ENCODE data around the gene UBR1. TPM values are rescaled to one million over a fixed set of nuclear protein-coding genes. Genes with fewer than 3 reads are reported as not detected.

Gene UBR1
- total and polyA plus RNA-seq, 2 donors (not counting 3 experiments of a cell fraction or from before 2014, with no cell fraction given): 5.3 to 26.9 TPM

DNA sequence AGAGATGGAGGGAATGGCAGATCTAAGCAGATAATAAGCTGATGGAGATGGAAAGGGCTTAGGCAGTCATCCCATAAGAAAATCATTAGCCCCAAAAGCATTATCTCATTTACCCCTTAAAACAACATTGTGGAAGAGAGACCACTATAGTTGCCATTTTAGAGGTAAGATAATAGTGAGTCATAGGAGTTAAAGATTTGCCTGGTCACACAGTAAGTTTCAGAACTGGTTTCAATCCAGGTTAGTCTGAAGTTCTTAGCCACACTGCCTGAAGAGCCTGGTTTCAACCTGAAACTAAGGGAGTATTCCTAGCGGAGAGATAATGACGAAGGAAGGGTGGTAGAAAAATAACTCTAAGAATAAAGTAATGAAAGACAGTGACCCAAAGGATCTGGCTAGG, 13.0 kb upstream of the UBR1 start:
- Histone ChIP-seq H3K27ac (ENCODE audit: insufficient read depth, low read depth, low read length) (no peak overlapping the region), H4K20me1 (replicated peaks; ENCODE audit: control insufficient read depth, extremely low read depth, insufficient read depth, low read length) (no peaks in the 10 kb centered on the region), H3K4me1 (ENCODE audit: control insufficient read depth, extremely low read depth, insufficient read depth, low read length) (peaks cover 6% of the 10 kb centered on the region), H3K27me3 (ENCODE audit: control insufficient read depth in 2 of 2, insufficient read depth in 2 of 2, low read length in 2 of 2) (peaks cover 8 to 13% of the 10 kb centered on the region in 2 experiments), H3K9me3 (replicated peaks; ENCODE audit: control insufficient read depth, insufficient read depth, low read length) (no peaks in the 10 kb centered on the region), H3K4me2 (ENCODE audit: insufficient read depth, low read length) (no peak overlapping the region), H3K36me3 (ENCODE audit: control insufficient read depth in 2 of 2, extremely low read depth in 1 of 2, insufficient read depth in 2 of 2, low read length in 2 of 2) (no peaks in the 10 kb centered on the region), H3K4me3 (replicated peaks in 1 of 3; ENCODE audit: insufficient read depth in 1 of 3, low read depth in 1 of 3, low read length in 3 of 3) (no peak overlapping the region), H3K9me1 (replicated peaks; ENCODE audit: control insufficient read depth, extremely low read depth, insufficient read depth, low read length) (no peaks in the 10 kb centered on the region), H2AFZ (ENCODE audit: low read depth, low read length) (no peak overlapping the region), H3K79me2 (ENCODE audit: control insufficient read depth, insufficient read depth, low read length) (no peaks in the 10 kb centered on the region), H3K9ac (replicated peaks; ENCODE audit: extremely low read depth, insufficient read depth, low read length) (no peak overlapping the region)
- dilution Hi-C loops (cut with MboI; ENCODE audit: extremely low pct_ligation_motif_present, low sequenced_read_pairs) (no loop called here), intact Hi-C loops (cut with micrococcal nuclease) (no loop called here)
- FAIRE-seq (no peak), DNase-seq (ENCODE audit: low read depth, low spot score) (no peak)
- CTCF ChIA-PET: no interaction called here
- POLR2A ChIA-PET: no interaction called here
- no TSS peak for BruUV-seq (replicated peaks)
- TF ChIP-seq, protein P1, sequence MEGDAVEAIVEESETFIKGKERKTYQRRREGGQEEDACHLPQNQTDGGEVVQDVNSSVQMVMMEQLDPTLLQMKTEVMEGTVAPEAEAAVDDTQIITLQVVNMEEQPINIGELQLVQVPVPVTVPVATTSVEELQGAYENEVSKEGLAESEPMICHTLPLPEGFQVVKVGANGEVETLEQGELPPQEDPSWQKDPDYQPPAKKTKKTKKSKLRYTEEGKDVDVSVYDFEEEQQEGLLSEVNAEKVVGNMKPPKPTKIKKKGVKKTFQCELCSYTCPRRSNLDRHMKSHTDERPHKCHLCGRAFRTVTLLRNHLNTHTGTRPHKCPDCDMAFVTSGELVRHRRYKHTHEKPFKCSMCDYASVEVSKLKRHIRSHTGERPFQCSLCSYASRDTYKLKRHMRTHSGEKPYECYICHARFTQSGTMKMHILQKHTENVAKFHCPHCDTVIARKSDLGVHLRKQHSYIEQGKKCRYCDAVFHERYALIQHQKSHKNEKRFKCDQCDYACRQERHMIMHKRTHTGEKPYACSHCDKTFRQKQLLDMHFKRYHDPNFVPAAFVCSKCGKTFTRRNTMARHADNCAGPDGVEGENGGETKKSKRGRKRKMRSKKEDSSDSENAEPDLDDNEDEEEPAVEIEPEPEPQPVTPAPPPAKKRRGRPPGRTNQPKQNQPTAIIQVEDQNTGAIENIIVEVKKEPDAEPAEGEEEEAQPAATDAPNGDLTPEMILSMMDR (IDR thresholded peaks at IDR 0.05; ENCODE audit: extremely low read depth in 1 of 2, insufficient read depth in 1 of 2, low read depth in 1 of 2, low read length in 2 of 2): no peak
- TF ChIP-seq FOS (IDR thresholded peaks at IDR 0.05; ENCODE audit: borderline replicate concordance, insufficient read depth, low read length) (no peak), EZH2 (IDR thresholded peaks at IDR 0.05; ENCODE audit: borderline replicate concordance, low read depth, low read length, severe bottlenecking) (no peak), POLR2AphosphoS5 (IDR thresholded peaks at IDR 0.05; ENCODE audit: insufficient read depth, low read depth, low read length) (no peak), MYC (IDR thresholded peaks at IDR 0.05; ENCODE audit: low read depth, low read length) (no peak), POLR2A (IDR thresholded peaks at IDR 0.05; ENCODE audit: low read depth, low read length) (no peak), JUN (IDR thresholded peaks at IDR 0.05; ENCODE audit: borderline replicate concordance, insufficient read depth, insufficient read length, low read depth) (no peak), GATA2 (IDR thresholded peaks at IDR 0.05; ENCODE audit: insufficient read depth, insufficient read length, low read depth, low read length) (no peak)
- TF ChIP-seq, protein P2, sequence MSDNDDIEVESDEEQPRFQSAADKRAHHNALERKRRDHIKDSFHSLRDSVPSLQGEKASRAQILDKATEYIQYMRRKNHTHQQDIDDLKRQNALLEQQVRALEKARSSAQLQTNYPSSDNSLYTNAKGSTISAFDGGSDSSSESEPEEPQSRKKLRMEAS (IDR thresholded peaks at IDR 0.05; ENCODE audit: insufficient read depth, insufficient read length): no peak
